HEK293 (cell line): ENCODE measurements around the gene ATXN10.

Experiments used
- HOXD13 ChIP-seq: sonication (generic); formaldehyde crosslinking; IDR thresholded peaks from 2 replicates; pipeline ENCODE4 v1.8.0; 2022; ENCODE audit warnings: missing genetic modification reagents, borderline replicate concordance
- MZF1 ChIP-seq: fragments of 450-650 bp; formaldehyde crosslinking; IDR thresholded peaks from 2 replicates; pipeline ENCODE4 v1.5.1; 2017; ENCODE audit warnings: missing biosample characterization, missing genetic modification characterization, borderline replicate concordance
- ZEB2 ChIP-seq: fragments of 450-650 bp; formaldehyde crosslinking; IDR thresholded peaks from 2 replicates; pipeline ENCODE4 v1.5.1; 2016; ENCODE audit warnings: missing biosample characterization, missing genetic modification characterization
- ZNF112 ChIP-seq: fragments of 450-650 bp; formaldehyde crosslinking; IDR thresholded peaks from 2 replicates; pipeline ENCODE4 v1.5.0; 2017; ENCODE audit warnings: missing biosample characterization, missing genetic modification characterization
- ZNF404 ChIP-seq: fragments of 450-650 bp; formaldehyde crosslinking; IDR thresholded peaks from 2 replicates; pipeline ENCODE4 v1.5.1; 2017; ENCODE audit warnings: missing biosample characterization, missing genetic modification characterization
- ZNF501 ChIP-seq: fragments of 450-650 bp; formaldehyde crosslinking; IDR thresholded peaks from 2 replicates; pipeline ENCODE4 v1.5.1; 2016; ENCODE audit warnings: missing biosample characterization, missing genetic modification characterization
- ZNF600 ChIP-seq: fragments of 450-650 bp; formaldehyde crosslinking; IDR thresholded peaks from 2 replicates; pipeline ENCODE4 v1.5.1; 2016; ENCODE audit warnings: missing biosample characterization, missing genetic modification characterization
- TF ChIP-seq, protein P1 (sequence below): IDR thresholded peaks from 2 replicates; pipeline ENCODE4 v1.6.1; 2011; ENCODE audit warnings: mild to moderate bottlenecking, low read depth, low read length, borderline replicate concordance
- TF ChIP-seq, protein P2 (sequence below): fragments of 450-650 bp; formaldehyde crosslinking; IDR thresholded peaks from 2 replicates; pipeline ENCODE4 v1.5.1; 2016; ENCODE audit warnings: missing biosample characterization, missing genetic modification characterization

DNA sequence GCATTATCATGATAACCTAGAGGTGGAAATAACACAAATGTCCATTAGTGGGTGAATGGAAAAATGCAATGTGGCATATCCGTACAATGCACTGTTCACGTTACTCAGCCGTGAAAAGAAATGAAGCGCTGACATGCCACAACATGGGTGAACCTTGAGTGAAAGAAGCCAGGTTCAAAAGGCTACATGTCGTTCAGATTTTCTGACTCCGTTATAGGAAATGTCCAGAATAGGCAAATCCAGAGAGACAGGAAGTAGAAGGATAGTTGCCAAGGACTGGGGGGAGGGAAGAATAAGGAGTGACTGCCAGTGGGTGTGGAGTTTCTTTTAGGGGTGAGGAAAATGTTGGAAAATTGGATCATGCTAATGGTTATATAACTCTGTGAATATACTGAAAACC, 133.8 kb downstream of the ATXN10 start:
- TF ChIP-seq ZNF404 (tag by site-specific recombination), result no peak
- TF ChIP-seq ZNF112, result no peak
- TF ChIP-seq HOXD13, result no peak
- no peak for TF ChIP-seq MZF1
- no peak for TF ChIP-seq ZEB2 (tag by site-specific recombination)
- TF ChIP-seq, protein P1, sequence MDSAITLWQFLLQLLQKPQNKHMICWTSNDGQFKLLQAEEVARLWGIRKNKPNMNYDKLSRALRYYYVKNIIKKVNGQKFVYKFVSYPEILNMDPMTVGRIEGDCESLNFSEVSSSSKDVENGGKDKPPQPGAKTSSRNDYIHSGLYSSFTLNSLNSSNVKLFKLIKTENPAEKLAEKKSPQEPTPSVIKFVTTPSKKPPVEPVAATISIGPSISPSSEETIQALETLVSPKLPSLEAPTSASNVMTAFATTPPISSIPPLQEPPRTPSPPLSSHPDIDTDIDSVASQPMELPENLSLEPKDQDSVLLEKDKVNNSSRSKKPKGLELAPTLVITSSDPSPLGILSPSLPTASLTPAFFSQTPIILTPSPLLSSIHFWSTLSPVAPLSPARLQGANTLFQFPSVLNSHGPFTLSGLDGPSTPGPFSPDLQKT, result no peak
- TF ChIP-seq, protein P2, sequence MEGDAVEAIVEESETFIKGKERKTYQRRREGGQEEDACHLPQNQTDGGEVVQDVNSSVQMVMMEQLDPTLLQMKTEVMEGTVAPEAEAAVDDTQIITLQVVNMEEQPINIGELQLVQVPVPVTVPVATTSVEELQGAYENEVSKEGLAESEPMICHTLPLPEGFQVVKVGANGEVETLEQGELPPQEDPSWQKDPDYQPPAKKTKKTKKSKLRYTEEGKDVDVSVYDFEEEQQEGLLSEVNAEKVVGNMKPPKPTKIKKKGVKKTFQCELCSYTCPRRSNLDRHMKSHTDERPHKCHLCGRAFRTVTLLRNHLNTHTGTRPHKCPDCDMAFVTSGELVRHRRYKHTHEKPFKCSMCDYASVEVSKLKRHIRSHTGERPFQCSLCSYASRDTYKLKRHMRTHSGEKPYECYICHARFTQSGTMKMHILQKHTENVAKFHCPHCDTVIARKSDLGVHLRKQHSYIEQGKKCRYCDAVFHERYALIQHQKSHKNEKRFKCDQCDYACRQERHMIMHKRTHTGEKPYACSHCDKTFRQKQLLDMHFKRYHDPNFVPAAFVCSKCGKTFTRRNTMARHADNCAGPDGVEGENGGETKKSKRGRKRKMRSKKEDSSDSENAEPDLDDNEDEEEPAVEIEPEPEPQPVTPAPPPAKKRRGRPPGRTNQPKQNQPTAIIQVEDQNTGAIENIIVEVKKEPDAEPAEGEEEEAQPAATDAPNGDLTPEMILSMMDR (tag by site-specific recombination), result no peak
- TF ChIP-seq ZNF501 (tag by site-specific recombination), result no peak
- no peak for TF ChIP-seq ZNF600 (tag by site-specific recombination)
